WTC11 (cell line): Measurements from ENCODE around the gene TAC3. TPM values are rescaled to one million over a fixed set of nuclear protein-coding genes. Genes with fewer than 3 reads are reported as not detected.

Experiments used
- ATAC-seq: fragments of 200-7000 bp; cut with Tn5 transposase; 2 replicates; pipeline ENCODE4 v1.10.0; 2021; ENCODE audit warnings: mild to moderate bottlenecking, moderate library complexity
- CTCF ChIA-PET: fragments of 300-600 bp; sonication (Branson Sonifier 250); formaldehyde crosslinking; loops from one replicate; lab custom pipeline; 2021; ENCODE audit warnings: antibody characterized with exemption; lab: Charles Lee
- POLR2A ChIA-PET: fragments of 350-600 bp; sonication (Branson Sonifier 250); formaldehyde crosslinking; loops from one replicate; lab custom pipeline; 2021; ENCODE audit warnings: antibody characterized with exemption; lab: Charles Lee
- DNase-seq: peaks from one replicate; pipeline ENCODE4 v3.0.0; 2021; ENCODE audit warnings: low spot score
- H3K27ac Mint-ChIP-seq: 2 replicates; pipeline ENCODE4 v1.8.0; 2021; ENCODE audit warnings: mixed read lengths
- H3K27me3 Mint-ChIP-seq: 2 replicates; pipeline ENCODE4 v1.8.0; 2021; ENCODE audit warnings: low read depth, mild to moderate bottlenecking, moderate library complexity, mixed read lengths
- H3K36me3 Mint-ChIP-seq: 2 replicates; pipeline ENCODE4 v1.8.0; 2021; ENCODE audit warnings: mixed read lengths
- H3K4me1 Mint-ChIP-seq: 2 replicates; pipeline ENCODE4 v1.8.0; 2022; ENCODE audit warnings: mixed read lengths
- H3K4me3 Mint-ChIP-seq: 2 replicates; pipeline ENCODE4 v1.8.0; 2021; ENCODE audit warnings: mild to moderate bottlenecking, moderate library complexity, mixed read lengths
- H3K9me3 Mint-ChIP-seq: 2 replicates; pipeline ENCODE4 v1.8.0; 2021; ENCODE audit warnings: mixed read lengths
- MXD4 ChIP-seq: fragments of 250-450 bp; sonication (Bioruptor Pico); IDR thresholded peaks from 2 replicates; pipeline ENCODE4 v1.8.0; 2021; ENCODE audit warnings: mild to moderate bottlenecking, moderate library complexity, borderline replicate concordance
- NR2C2 ChIP-seq: sonication (generic); formaldehyde crosslinking; IDR thresholded peaks from 2 replicates; pipeline ENCODE4 v1.8.0; 2022; ENCODE audit warnings: mild to moderate bottlenecking, missing genetic modification reagents
- SMAD3 ChIP-seq: sonication (generic); formaldehyde crosslinking; IDR thresholded peaks from 2 replicates; pipeline ENCODE4 v1.8.0; 2022; ENCODE audit warnings: missing genetic modification reagents, mild to moderate bottlenecking, borderline replicate concordance
- total RNA-seq: library from RNA; stranded (reverse); gene quantifications from 3 replicates; pipeline ENCODE4 v1.2.3, GENCODE V29; 2021
- TF ChIP-seq, protein P1 (sequence below): sonication (generic); formaldehyde crosslinking; IDR thresholded peaks from 2 replicates; pipeline ENCODE4 v1.8.0; 2022; ENCODE audit warnings: missing genetic modification reagents
- TF ChIP-seq, protein P2 (sequence below): sonication (generic); formaldehyde crosslinking; IDR thresholded peaks from 2 replicates; pipeline ENCODE4 v1.8.0; 2022; ENCODE audit warnings: mild to moderate bottlenecking, missing genetic modification reagents
- TF ChIP-seq, protein P3 (sequence below): sonication (generic); formaldehyde crosslinking; IDR thresholded peaks from 2 replicates; pipeline ENCODE4 v1.8.1; 2023; ENCODE audit warnings: mild to moderate bottlenecking, missing genetic modification reagents, borderline replicate concordance
- TF ChIP-seq, protein P4 (sequence below): fragments of 200-600 bp; IDR thresholded peaks from 2 replicates; pipeline ENCODE4 v1.8.0; 2022; ENCODE audit warnings: antibody characterized with exemption

TAC3 gene
- total RNA-seq, 1 experiment from 2014 or later: 4.1 TPM

DNA sequence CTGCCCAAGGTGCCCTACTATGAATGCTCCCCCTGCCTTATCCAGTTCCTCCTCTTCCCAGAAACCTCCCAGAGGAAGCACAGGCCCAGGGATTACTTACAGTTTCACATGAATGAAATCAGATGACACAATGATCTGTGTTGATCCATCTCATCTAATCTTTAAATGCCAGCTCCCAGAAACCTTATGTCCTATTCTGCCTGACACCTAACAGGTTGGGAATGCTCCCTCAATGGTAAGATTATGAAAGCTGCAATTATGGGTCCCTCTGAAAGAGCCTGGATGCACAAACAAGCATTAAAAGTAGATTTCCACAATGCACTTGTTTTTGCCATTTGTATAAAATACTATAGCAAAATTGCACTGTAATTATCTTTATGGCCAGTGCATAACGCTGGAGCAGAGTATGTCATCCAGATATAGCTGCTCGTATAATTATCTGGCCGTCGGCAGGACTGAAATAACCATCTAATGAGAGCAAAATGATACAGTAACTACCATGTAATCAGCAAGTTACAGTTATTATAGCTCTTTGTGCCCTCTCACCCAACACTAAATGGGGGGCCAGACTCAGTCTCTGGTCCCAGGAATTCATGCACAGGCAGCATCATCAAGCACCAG is 5.6 kb downstream of the TAC3 start:
- peaks cover 4% of the 10 kb centered on the region for H3K27me3 Mint-ChIP-seq
- POLR2A ChIA-PET: no interaction called here
- TF ChIP-seq, protein P1, sequence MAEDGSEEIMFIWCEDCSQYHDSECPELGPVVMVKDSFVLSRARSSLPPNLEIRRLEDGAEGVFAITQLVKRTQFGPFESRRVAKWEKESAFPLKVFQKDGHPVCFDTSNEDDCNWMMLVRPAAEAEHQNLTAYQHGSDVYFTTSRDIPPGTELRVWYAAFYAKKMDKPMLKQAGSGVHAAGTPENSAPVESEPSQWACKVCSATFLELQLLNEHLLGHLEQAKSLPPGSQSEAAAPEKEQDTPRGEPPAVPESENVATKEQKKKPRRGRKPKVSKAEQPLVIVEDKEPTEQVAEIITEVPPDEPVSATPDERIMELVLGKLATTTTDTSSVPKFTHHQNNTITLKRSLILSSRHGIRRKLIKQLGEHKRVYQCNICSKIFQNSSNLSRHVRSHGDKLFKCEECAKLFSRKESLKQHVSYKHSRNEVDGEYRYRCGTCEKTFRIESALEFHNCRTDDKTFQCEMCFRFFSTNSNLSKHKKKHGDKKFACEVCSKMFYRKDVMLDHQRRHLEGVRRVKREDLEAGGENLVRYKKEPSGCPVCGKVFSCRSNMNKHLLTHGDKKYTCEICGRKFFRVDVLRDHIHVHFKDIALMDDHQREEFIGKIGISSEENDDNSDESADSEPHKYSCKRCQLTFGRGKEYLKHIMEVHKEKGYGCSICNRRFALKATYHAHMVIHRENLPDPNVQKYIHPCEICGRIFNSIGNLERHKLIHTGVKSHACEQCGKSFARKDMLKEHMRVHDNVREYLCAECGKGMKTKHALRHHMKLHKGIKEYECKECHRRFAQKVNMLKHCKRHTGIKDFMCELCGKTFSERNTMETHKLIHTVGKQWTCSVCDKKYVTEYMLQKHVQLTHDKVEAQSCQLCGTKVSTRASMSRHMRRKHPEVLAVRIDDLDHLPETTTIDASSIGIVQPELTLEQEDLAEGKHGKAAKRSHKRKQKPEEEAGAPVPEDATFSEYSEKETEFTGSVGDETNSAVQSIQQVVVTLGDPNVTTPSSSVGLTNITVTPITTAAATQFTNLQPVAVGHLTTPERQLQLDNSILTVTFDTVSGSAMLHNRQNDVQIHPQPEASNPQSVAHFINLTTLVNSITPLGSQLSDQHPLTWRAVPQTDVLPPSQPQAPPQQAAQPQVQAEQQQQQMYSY (CRISPR knock-in tag): peak; percentile 80
- TF ChIP-seq, protein P2, sequence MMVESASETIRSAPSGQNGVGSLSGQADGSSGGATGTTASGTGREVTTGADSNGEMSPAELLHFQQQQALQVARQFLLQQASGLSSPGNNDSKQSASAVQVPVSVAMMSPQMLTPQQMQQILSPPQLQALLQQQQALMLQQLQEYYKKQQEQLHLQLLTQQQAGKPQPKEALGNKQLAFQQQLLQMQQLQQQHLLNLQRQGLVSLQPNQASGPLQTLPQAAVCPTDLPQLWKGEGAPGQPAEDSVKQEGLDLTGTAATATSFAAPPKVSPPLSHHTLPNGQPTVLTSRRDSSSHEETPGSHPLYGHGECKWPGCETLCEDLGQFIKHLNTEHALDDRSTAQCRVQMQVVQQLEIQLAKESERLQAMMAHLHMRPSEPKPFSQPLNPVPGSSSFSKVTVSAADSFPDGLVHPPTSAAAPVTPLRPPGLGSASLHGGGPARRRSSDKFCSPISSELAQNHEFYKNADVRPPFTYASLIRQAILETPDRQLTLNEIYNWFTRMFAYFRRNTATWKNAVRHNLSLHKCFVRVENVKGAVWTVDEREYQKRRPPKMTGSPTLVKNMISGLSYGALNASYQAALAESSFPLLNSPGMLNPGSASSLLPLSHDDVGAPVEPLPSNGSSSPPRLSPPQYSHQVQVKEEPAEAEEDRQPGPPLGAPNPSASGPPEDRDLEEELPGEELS (CRISPR knock-in tag): no peak
- no peak overlapping the region for H3K4me3 Mint-ChIP-seq
- H3K36me3 Mint-ChIP-seq: no peaks in the 10 kb centered on the region
- H3K9me3 Mint-ChIP-seq: no peaks in the 10 kb centered on the region
- H3K4me1 Mint-ChIP-seq: peaks cover 56% of the 10 kb centered on the region
- H3K27ac Mint-ChIP-seq: no peak overlapping the region
- ATAC-seq: no peak
- CTCF ChIA-PET: interaction anchor here (0.6 to 3.3 kb wide), 12 partner anchors 9 to 172 kb away, joined by 3 to 33 read pairs (median 3); partner anchors contain the start of gene STAT6
- no peak for DNase-seq

DNA sequence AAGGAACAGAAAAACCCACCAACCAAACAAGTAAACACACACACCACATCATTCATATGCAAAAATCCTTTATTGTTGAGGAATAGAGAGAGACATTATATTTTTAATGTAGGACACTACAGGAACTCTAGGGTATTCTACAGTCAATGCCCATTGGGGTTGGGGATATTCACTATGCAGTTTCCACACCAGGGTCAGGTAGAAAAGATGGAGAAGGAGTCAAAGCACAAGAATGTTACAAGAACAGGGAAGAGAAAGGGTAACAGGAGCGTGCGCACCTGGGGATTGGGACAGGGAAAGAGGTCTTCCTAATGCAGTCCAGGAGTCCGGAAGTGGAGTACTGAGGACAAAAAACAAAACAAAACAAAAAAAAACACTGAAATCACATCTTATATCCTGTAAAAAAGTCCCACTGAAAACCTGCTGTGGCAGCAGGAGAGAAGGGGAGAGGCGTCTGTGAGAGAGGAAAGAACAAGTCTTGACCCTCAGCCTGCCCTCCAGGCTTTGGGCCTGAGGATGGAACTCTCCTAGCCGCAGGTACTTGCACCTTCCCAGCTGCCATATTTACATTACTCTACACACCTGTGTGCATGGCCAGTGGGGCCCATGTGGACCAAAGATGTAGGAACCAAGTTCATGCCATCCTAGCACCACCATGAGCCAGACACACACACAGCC is 6.2 kb downstream of the TAC3 start:
- Mint-ChIP-seq H3K4me1 (peaks cover 62% of the 10 kb centered on the region), H3K27me3 (peaks cover 4% of the 10 kb centered on the region), H3K36me3 (no peaks in the 10 kb centered on the region), H3K9me3 (no peaks in the 10 kb centered on the region), H3K4me3 (no peak overlapping the region), H3K27ac (no peak overlapping the region)
- ChIA-PET POLR2A (no interaction called here), CTCF (interaction anchor here (0.6 to 3.3 kb wide), 9 partner anchors 9 to 173 kb away, joined by 3 to 33 read pairs (median 3); partner anchors contain the start of genes NAB2 and STAT6)
- no peak for TF ChIP-seq SMAD3 (CRISPR knock-in tag)
- TF ChIP-seq, protein P3, sequence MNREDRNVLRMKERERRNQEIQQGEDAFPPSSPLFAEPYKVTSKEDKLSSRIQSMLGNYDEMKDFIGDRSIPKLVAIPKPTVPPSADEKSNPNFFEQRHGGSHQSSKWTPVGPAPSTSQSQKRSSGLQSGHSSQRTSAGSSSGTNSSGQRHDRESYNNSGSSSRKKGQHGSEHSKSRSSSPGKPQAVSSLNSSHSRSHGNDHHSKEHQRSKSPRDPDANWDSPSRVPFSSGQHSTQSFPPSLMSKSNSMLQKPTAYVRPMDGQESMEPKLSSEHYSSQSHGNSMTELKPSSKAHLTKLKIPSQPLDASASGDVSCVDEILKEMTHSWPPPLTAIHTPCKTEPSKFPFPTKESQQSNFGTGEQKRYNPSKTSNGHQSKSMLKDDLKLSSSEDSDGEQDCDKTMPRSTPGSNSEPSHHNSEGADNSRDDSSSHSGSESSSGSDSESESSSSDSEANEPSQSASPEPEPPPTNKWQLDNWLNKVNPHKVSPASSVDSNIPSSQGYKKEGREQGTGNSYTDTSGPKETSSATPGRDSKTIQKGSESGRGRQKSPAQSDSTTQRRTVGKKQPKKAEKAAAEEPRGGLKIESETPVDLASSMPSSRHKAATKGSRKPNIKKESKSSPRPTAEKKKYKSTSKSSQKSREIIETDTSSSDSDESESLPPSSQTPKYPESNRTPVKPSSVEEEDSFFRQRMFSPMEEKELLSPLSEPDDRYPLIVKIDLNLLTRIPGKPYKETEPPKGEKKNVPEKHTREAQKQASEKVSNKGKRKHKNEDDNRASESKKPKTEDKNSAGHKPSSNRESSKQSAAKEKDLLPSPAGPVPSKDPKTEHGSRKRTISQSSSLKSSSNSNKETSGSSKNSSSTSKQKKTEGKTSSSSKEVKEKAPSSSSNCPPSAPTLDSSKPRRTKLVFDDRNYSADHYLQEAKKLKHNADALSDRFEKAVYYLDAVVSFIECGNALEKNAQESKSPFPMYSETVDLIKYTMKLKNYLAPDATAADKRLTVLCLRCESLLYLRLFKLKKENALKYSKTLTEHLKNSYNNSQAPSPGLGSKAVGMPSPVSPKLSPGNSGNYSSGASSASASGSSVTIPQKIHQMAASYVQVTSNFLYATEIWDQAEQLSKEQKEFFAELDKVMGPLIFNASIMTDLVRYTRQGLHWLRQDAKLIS: no peak
- TF ChIP-seq, protein P4, sequence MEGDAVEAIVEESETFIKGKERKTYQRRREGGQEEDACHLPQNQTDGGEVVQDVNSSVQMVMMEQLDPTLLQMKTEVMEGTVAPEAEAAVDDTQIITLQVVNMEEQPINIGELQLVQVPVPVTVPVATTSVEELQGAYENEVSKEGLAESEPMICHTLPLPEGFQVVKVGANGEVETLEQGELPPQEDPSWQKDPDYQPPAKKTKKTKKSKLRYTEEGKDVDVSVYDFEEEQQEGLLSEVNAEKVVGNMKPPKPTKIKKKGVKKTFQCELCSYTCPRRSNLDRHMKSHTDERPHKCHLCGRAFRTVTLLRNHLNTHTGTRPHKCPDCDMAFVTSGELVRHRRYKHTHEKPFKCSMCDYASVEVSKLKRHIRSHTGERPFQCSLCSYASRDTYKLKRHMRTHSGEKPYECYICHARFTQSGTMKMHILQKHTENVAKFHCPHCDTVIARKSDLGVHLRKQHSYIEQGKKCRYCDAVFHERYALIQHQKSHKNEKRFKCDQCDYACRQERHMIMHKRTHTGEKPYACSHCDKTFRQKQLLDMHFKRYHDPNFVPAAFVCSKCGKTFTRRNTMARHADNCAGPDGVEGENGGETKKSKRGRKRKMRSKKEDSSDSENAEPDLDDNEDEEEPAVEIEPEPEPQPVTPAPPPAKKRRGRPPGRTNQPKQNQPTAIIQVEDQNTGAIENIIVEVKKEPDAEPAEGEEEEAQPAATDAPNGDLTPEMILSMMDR: no peak
- TF ChIP-seq, protein P1 (CRISPR knock-in tag): peak; percentile 89
- no peak for TF ChIP-seq MXD4 (CRISPR knock-in tag)
- TF ChIP-seq NR2C2 (CRISPR knock-in tag): no peak
- DNase-seq: no peak
- no peak for ATAC-seq
